Prostate gland (tissue), 2 donors: ENCODE results near the gene DIPK1B. TPM values are rescaled to one million over a fixed set of nuclear protein-coding genes. Genes with fewer than 3 reads are reported as not detected.
"Not testable (repeated sequence)": the region's sequence is repeated elsewhere in the genome, so short reads cannot be mapped to it uniquely, and the experiment has no call there.

Experiments used
- DNase-seq: peaks from one replicate; pipeline ENCODE4 v3.0.0-alpha.2; 2019; ENCODE audit warnings: low spot score
- H3K27ac ChIP-seq, 2 donors: fragments of 200-600 bp; sonication (generic); 2 replicates each; pipeline ENCODE4 v1.5.1; 2017 to 2019
- H3K27me3 ChIP-seq: fragments of 200-600 bp; sonication (generic); replicated peaks from 2 replicates; pipeline ENCODE4 v1.5.1; 2019; ENCODE audit not compliant: insufficient read depth
- H3K36me3 ChIP-seq, 2 donors: fragments of 200-600 bp; sonication (generic); 1 replicate in 1 of 2; 2 replicates in 1 of 2; pipeline versions ENCODE4 v1.5.1 to v1.8.1; 2017 to 2019
- H3K4me1 ChIP-seq: fragments of 200-600 bp; sonication (generic); replicated peaks from 2 replicates; pipeline ENCODE4 v1.5.1; 2019
- H3K4me3 ChIP-seq, 2 donors: fragments of 200-600 bp; sonication (generic); 2 replicates each; pipeline ENCODE4 v1.5.1; 2017 to 2019
- H3K9me3 ChIP-seq: fragments of 200-600 bp; sonication (generic); 2 replicates; pipeline ENCODE4 v1.5.1; 2017
- CTCF ChIP-seq, 4 experiments: fragments of 200-600 bp in 2 of 4; fragments of 450-650 bp in 2 of 4; sonication (generic) in 2 of 4; IDR thresholded peaks; 1 replicate in 3 of 4; 2 replicates in 1 of 4; pipeline ENCODE4 v1.5.1; 2016 to 2019; ENCODE audit warnings: antibody characterized with exemption in 4 of 4, mild to moderate bottlenecking in 2 of 4, moderate library complexity in 2 of 4
- POLR2A ChIP-seq: fragments of 450-650 bp; IDR thresholded peaks from one replicate; pipeline ENCODE4 v1.6.1; 2016; ENCODE audit warnings: antibody characterized with exemption, mild to moderate bottlenecking
- POLR2AphosphoS5 ChIP-seq: sonication (generic); formaldehyde crosslinking; IDR thresholded peaks from one replicate; pipeline ENCODE4 v1.6.1; 2017; ENCODE audit warnings: antibody characterized with exemption
- WGBS: methylation state at CpG from one replicate; pipeline ENCODE4 v1.1.5; 2018; 5-methylcytosine and 5-hydroxymethylcytosine counted together
- intact Hi-C: fragments of 100-400 bp; cut with DNase I; formaldehyde crosslinking; loops from one replicate; pipeline ENCODE4 v1.14.2; 2022
- total RNA-seq, 2 donors: library from RNA; depleted of rRNA; stranded (reverse); fragments of >200 nt; gene quantifications; one replicate each; pipeline ENCODE4 v1.1.0, GENCODE V29; 2016

The DIPK1B gene
- total RNA-seq, 2 donors from 2014 or later, result 18.9 to 27.8 TPM

GRCh38 chr9:136700959-136701667 is 11.3 kb upstream of the DIPK1B start:
- 40% methylated on average over 38 of the region's 38 CpGs for WGBS
- Histone ChIP-seq H3K27ac (no peak overlapping the region), H3K36me3 (no peaks in the 10 kb centered on the region), H3K27me3 (no peaks in the 10 kb centered on the region), H3K9me3 (no peaks in the 10 kb centered on the region), H3K4me3 (no peak overlapping the region), H3K4me1 (no peaks in the 10 kb centered on the region)
- TF ChIP-seq POLR2A (no peak), POLR2AphosphoS5 (no peak), CTCF (IDR thresholded peaks at IDR 0.05) (no peak)
- DNase-seq, result no peak
- intact Hi-C loops, result no loop called here

GRCh38 chr9:136701668-136702053 is 10.7 kb upstream of the DIPK1B start:
- H3K4me3 ChIP-seq, result no peak overlapping the region
- DNase-seq, result no peak
- no peaks in the 10 kb centered on the region for H3K9me3 ChIP-seq
- 56% methylated on average over 10 of the region's 10 CpGs for WGBS
- no peaks in the 10 kb centered on the region for H3K36me3 ChIP-seq
- H3K27me3 ChIP-seq, result no peaks in the 10 kb centered on the region
- no peak overlapping the region for H3K27ac ChIP-seq
- intact Hi-C loops, result no loop called here
- H3K4me1 ChIP-seq, result no peaks in the 10 kb centered on the region
- no peak for TF ChIP-seq CTCF (IDR thresholded peaks at IDR 0.05)
- TF ChIP-seq POLR2AphosphoS5, result no peak
- no peak for TF ChIP-seq POLR2A

- no peak for DNase-seq
- Histone ChIP-seq H3K9me3 (no peaks in the 10 kb centered on the region), H3K36me3 (no peaks in the 10 kb centered on the region), H3K27ac (no peak overlapping the region), H3K4me1 (no peaks in the 10 kb centered on the region), H3K27me3 (no peaks in the 10 kb centered on the region), H3K4me3 (no peak overlapping the region)
- 82% methylated on average over 12 of the region's 12 CpGs for WGBS
- intact Hi-C loops, result no loop called here
- TF ChIP-seq POLR2AphosphoS5 (no peak), POLR2A (no peak), CTCF (IDR thresholded peaks at IDR 0.05) (no peak)
These were observed 9.0 kb upstream of the DIPK1B start for GRCh38 chr9:136703276-136703860.

- H3K27ac ChIP-seq, DNase-seq, H3K4me3 ChIP-seq, H3K9me3 ChIP-seq, H3K4me1 ChIP-seq, H3K36me3 ChIP-seq, H3K27me3 ChIP-seq, intact Hi-C loops: not testable (repeated sequence)
- WGBS, result 91% methylated on average over 8 of the region's 8 CpGs
These were observed 7.6 kb upstream of the DIPK1B start for GRCh38 chr9:136704741-136705140.

- H3K27ac ChIP-seq, result no peak overlapping the region
- H3K4me1 ChIP-seq, result no peaks in the 10 kb centered on the region
- intact Hi-C loops, result no loop called here
- H3K4me3 ChIP-seq, result no peak overlapping the region
- TF ChIP-seq POLR2AphosphoS5 (no peak), POLR2A (no peak), CTCF (IDR thresholded peaks at IDR 0.05) (no peak)
- no peaks in the 10 kb centered on the region for H3K27me3 ChIP-seq
- no peak for DNase-seq
- 63% methylated on average over 7 of the region's 7 CpGs for WGBS
- H3K9me3 ChIP-seq, result no peaks in the 10 kb centered on the region
- H3K36me3 ChIP-seq, result no peaks in the 10 kb centered on the region
These were observed 6.8 kb upstream of the DIPK1B start for GRCh38 chr9:136705564-136705963.
